Liver (tissue), 9 donors: ENCODE results near the gene ALDH3A1. TPM values are rescaled to one million over a fixed set of nuclear protein-coding genes. Genes with fewer than 3 reads are reported as not detected.

Experiments used
- DNase-seq: peaks from one replicate; pipeline ENCODE4 v3.0.0-alpha.2; 2017; ENCODE audit warnings: low spot score
- H3K27ac ChIP-seq, 2 donors: one replicate each; pipeline ENCODE4 v1.7.0; 2013; ENCODE audit warnings: inconsistent platforms in 2 of 2, low read length in 2 of 2, control low read depth in 1 of 2, low read depth in 1 of 2, mild to moderate bottlenecking in 1 of 2
- H3K27me3 ChIP-seq, 4 donors: one replicate each; pipeline versions ENCODE4 v1.6.1 to v1.7.0; 2013; ENCODE audit warnings: low read length in 3 of 4, inconsistent platforms in 1 of 4, mild to moderate bottlenecking in 1 of 4, moderate library complexity in 1 of 4; ENCODE audit not compliant: control insufficient read depth in 4 of 4, insufficient read depth in 4 of 4
- H3K36me3 ChIP-seq, 4 donors: one replicate each; pipeline versions ENCODE4 v1.6.1 to v1.7.0; 2013; ENCODE audit warnings: low read length in 3 of 4, mild to moderate bottlenecking in 3 of 4, low read depth in 1 of 4, moderate library complexity in 1 of 4; ENCODE audit not compliant: control insufficient read depth in 4 of 4, insufficient read depth in 3 of 4
- H3K4me1 ChIP-seq, 4 donors: one replicate each; pipeline versions ENCODE4 v1.6.1 to v1.7.0; 2013; ENCODE audit warnings: low read length in 3 of 4, mild to moderate bottlenecking in 3 of 4, moderate library complexity in 1 of 4; ENCODE audit not compliant: control insufficient read depth in 4 of 4, insufficient read depth in 4 of 4
- H3K4me3 ChIP-seq, 3 donors: one replicate each; pipeline versions ENCODE4 v1.6.1 to v1.7.0; 2013; ENCODE audit warnings: low read length in 3 of 3, control low read depth in 1 of 3, low read depth in 1 of 3, mild to moderate bottlenecking in 1 of 3
- H3K9ac ChIP-seq, 2 donors: one replicate each; pipeline ENCODE4 v1.7.0; 2013; ENCODE audit warnings: low read length in 2 of 2, mild to moderate bottlenecking in 2 of 2, moderate library complexity in 2 of 2, control low read depth in 1 of 2, low read depth in 1 of 2
- H3K9me3 ChIP-seq, 4 donors: one replicate each; pipeline versions ENCODE4 v1.6.1 to v1.7.0; 2013; ENCODE audit warnings: low read length in 3 of 4; ENCODE audit not compliant: control insufficient read depth in 4 of 4
- ATF3 ChIP-seq: IDR thresholded peaks from 2 replicates; pipeline ENCODE4 v1.6.1; 2016; ENCODE audit warnings: antibody characterized with exemption
- EGR1 ChIP-seq, 2 donors: IDR thresholded peaks; 2 replicates each; pipeline ENCODE4 v1.6.1; 2016 to 2018; ENCODE audit warnings: antibody characterized with exemption in 2 of 2, low read depth in 2 of 2
- FOXA1 ChIP-seq: IDR thresholded peaks from 2 replicates; pipeline ENCODE4 v1.6.1; 2016; ENCODE audit warnings: antibody characterized with exemption
- FOXA2 ChIP-seq: IDR thresholded peaks from 2 replicates; pipeline ENCODE4 v1.6.1; 2016; ENCODE audit warnings: antibody characterized with exemption
- HNF4A ChIP-seq, 2 donors: conservative IDR thresholded peaks; 2 replicates each; pipeline ENCODE4 v1.6.1; 2016; ENCODE audit warnings: antibody characterized with exemption in 2 of 2, mild to moderate bottlenecking in 2 of 2
- MAX ChIP-seq: IDR thresholded peaks from 2 replicates; pipeline ENCODE4 v1.6.1; 2016; ENCODE audit warnings: antibody characterized with exemption
- NR2F2 ChIP-seq: IDR thresholded peaks from 2 replicates; pipeline ENCODE4 v1.6.1; 2016; ENCODE audit warnings: antibody characterized with exemption
- RAD21 ChIP-seq, 2 donors: IDR thresholded peaks; 2 replicates each; pipeline ENCODE4 v1.6.1; 2016; ENCODE audit warnings: antibody characterized with exemption in 2 of 2, mild to moderate bottlenecking in 2 of 2
- REST ChIP-seq: IDR thresholded peaks from 2 replicates; pipeline ENCODE4 v1.6.1; 2016; ENCODE audit warnings: antibody characterized with exemption, mild to moderate bottlenecking
- RXRA ChIP-seq, 2 donors: IDR thresholded peaks; 2 replicates each; pipeline ENCODE4 v1.6.1; 2017 to 2018; ENCODE audit warnings: antibody characterized with exemption in 2 of 2, mild to moderate bottlenecking in 1 of 2
- SP1 ChIP-seq: IDR thresholded peaks from 2 replicates; pipeline ENCODE4 v1.6.1; 2018; ENCODE audit warnings: antibody characterized with exemption, mild to moderate bottlenecking
- TAF1 ChIP-seq: conservative IDR thresholded peaks from 2 replicates; pipeline ENCODE4 v1.6.1; 2016; ENCODE audit warnings: antibody characterized with exemption, mild to moderate bottlenecking
- YY1 ChIP-seq: IDR thresholded peaks from 2 replicates; pipeline ENCODE4 v1.6.1; 2016; ENCODE audit warnings: antibody characterized with exemption, mild to moderate bottlenecking
- ZBTB33 ChIP-seq: IDR thresholded peaks from 2 replicates; pipeline ENCODE4 v1.6.1; 2016; ENCODE audit warnings: antibody characterized with exemption
- WGBS: extraction: QIAGEN DNeasy Blood & Tissue Kit; methylation state at CpG from one replicate; pipeline ENCODE4 v1.1.7; 2013; 5-methylcytosine and 5-hydroxymethylcytosine counted together
- polyA plus RNA-seq, 2 donors: library from polyadenylated mRNA; stranded (reverse) in 1 of 2; unstranded in 1 of 2; fragments of 200-250 nt in 1 of 2; fragments of >200 nt in 1 of 2; fragmentation: Nextera tagmentation in 1 of 2; extraction: Ambion mirVana in 1 of 2; gene quantifications; one replicate each; pipeline versions ENCODE4 v1.2.1 to v1.2.3, GENCODE V29; 2013 to 2015
- total RNA-seq, 2 donors: library from RNA; depleted of rRNA; stranded (reverse); fragments of >200 nt; gene quantifications; one replicate each; pipeline ENCODE4 v1.2.3, GENCODE V29; 2014
- donor health status: healthy.
- donor health status: healthy.
- donor health status: healthy.
- donor health status: healthy.
- donor health status: healthy.

Gene ALDH3A1
- total and polyA plus RNA-seq, 4 donors, result 0.09 to 3.2 (median 0.22) TPM

GRCh38 chr17:19705771-19706770, 42.0 kb downstream of the ALDH3A1 start:
- DNase-seq, result no peak
- H3K4me1 ChIP-seq, result peaks cover 0 to 4% (median 0%) of the 10 kb centered on the region in 4 donors
- no peak overlapping the region for H3K27ac ChIP-seq
- no peaks in the 10 kb centered on the region for H3K36me3 ChIP-seq
- WGBS, result 95% methylated on average over 22 of the region's 22 CpGs
- no peaks in the 10 kb centered on the region for H3K9me3 ChIP-seq
- no peak for TF ChIP-seq HNF4A (conservative IDR thresholded peaks at IDR 0.05)
- TF ChIP-seq RAD21 (IDR thresholded peaks at IDR 0.05), result no peak
- TF ChIP-seq RXRA (IDR thresholded peaks at IDR 0.05), result no peak
- no peak for TF ChIP-seq EGR1 (IDR thresholded peaks at IDR 0.05; ENCODE audit: low read depth in 2 of 2)
- H3K4me3 ChIP-seq, result no peak overlapping the region
- no peaks in the 10 kb centered on the region for H3K27me3 ChIP-seq
- no peak overlapping the region for H3K9ac ChIP-seq

GRCh38 chr17:19705201-19705600, 42.9 kb downstream of the ALDH3A1 start:
- TF ChIP-seq REST (no peak), SP1 (no peak), RXRA (IDR thresholded peaks at IDR 0.05) (no peak), NR2F2 (no peak), ATF3 (no peak), FOXA1 (no peak), FOXA2 (no peak), MAX (no peak), ZBTB33 (no peak), TAF1 (no peak), YY1 (no peak), RAD21 (IDR thresholded peaks at IDR 0.05) (no peak)
- Histone ChIP-seq H3K9me3 (no peaks in the 10 kb centered on the region), H3K4me1 (peaks cover 0 to 4% (median 0%) of the 10 kb centered on the region in 4 donors), H3K9ac (no peak overlapping the region), H3K27ac (no peak overlapping the region), H3K4me3 (no peak overlapping the region), H3K36me3 (no peaks in the 10 kb centered on the region), H3K27me3 (no peaks in the 10 kb centered on the region)
- no peak for DNase-seq
- WGBS, result 90% methylated on average over 13 of the region's 13 CpGs
